Esophagus muscularis mucosa (tissue), 4 donors: ENCODE measurements around the gene ATIC. TPM values are rescaled to one million over a fixed set of nuclear protein-coding genes. Genes with fewer than 3 reads are reported as not detected.

Experiments
- DNase-seq: peaks from one replicate; pipeline ENCODE4 v3.0.0-alpha.2; 2017; ENCODE audit errors: extremely low spot score
- H3K27ac ChIP-seq, 4 donors: fragments of 200-600 bp; sonication (generic); replicated peaks in 1 of 4; 1 replicate in 3 of 4; 2 replicates in 1 of 4; pipeline ENCODE4 v1.5.1; 2016 to 2019; ENCODE audit warnings: mild to moderate bottlenecking in 1 of 4
- H3K27me3 ChIP-seq, 4 donors: fragments of 200-600 bp; sonication (generic); one replicate each; pipeline versions ENCODE4 v1.5.1 to v1.6.0; 2016 to 2019
- H3K36me3 ChIP-seq, 4 donors: fragments of 200-600 bp; sonication (generic); one replicate each; pipeline ENCODE4 v1.5.1; 2016 to 2019
- H3K4me1 ChIP-seq, 4 donors: fragments of 200-600 bp; sonication (generic); one replicate each; pipeline ENCODE4 v1.5.1; 2016 to 2019
- H3K4me3 ChIP-seq, 4 donors: fragments of 200-600 bp; sonication (generic); 1 replicate in 2 of 4; 2 replicates in 2 of 4; pipeline ENCODE4 v1.5.1; 2016 to 2019; ENCODE audit warnings: mild to moderate bottlenecking in 4 of 4, moderate library complexity in 1 of 4
- H3K9me3 ChIP-seq, 4 donors: fragments of 200-600 bp; sonication (generic); 1 replicate in 3 of 4; 2 replicates in 1 of 4; pipeline ENCODE4 v1.5.1; 2016 to 2019
- CTCF ChIP-seq, 3 experiments: fragments of 200-600 bp in 2 of 3; fragments of 450-650 bp in 1 of 3; sonication (generic) in 2 of 3; IDR thresholded peaks; one replicate each; pipeline ENCODE4 v1.5.1; 2017 to 2019; ENCODE audit warnings: antibody characterized with exemption in 3 of 3, mild to moderate bottlenecking in 2 of 3, moderate library complexity in 1 of 3
- EP300 ChIP-seq: sonication (generic); formaldehyde crosslinking; IDR thresholded peaks from one replicate; pipeline ENCODE4 v1.6.1; 2017; ENCODE audit warnings: antibody characterized with exemption
- POLR2A ChIP-seq: fragments of 450-650 bp; IDR thresholded peaks from one replicate; pipeline ENCODE4 v1.6.1; 2017; ENCODE audit warnings: antibody characterized with exemption, moderate library complexity, mild to moderate bottlenecking, low read depth
- POLR2AphosphoS5 ChIP-seq, 2 donors: sonication (generic); formaldehyde crosslinking; IDR thresholded peaks; one replicate each; pipeline ENCODE4 v1.6.1; 2017; ENCODE audit warnings: antibody characterized with exemption in 2 of 2
- WGBS: methylation state at CpG from one replicate; pipeline ENCODE4 v1.1.5; 2018; 5-methylcytosine and 5-hydroxymethylcytosine counted together
- intact Hi-C: fragments of 100-400 bp; cut with DNase I; formaldehyde crosslinking; loops from one replicate; pipeline ENCODE4 v1.15.1; 2023
- total RNA-seq, 4 donors: library from RNA; depleted of rRNA; stranded (reverse); fragments of >200 nt; gene quantifications; one replicate each; pipeline versions ENCODE4 v1.1.0 to v1.2.1, GENCODE V29; 2016

Gene ATIC
- total RNA-seq, 4 donors from 2014 or later = 29.1 to 50.8 (median 34.4) TPM

GRCh38 chr2:215368493-215368809, 56.6 kb downstream of the ATIC start:
- Histone ChIP-seq H3K4me3 (no peak overlapping the region), H3K9me3 (no peaks in the 10 kb centered on the region), H3K36me3 (peaks cover 64 to 100% (median 83%) of the 10 kb centered on the region in 4 donors), H3K27me3 (no peaks in the 10 kb centered on the region), H3K27ac (peak overlapping the region in 1 of 4 donors; percentile 41), H3K4me1 (peaks cover 0 to 30% (median 14%) of the 10 kb centered on the region in 4 donors)
- intact Hi-C loops = no loop called here
- DNase-seq = no peak
- no peak for TF ChIP-seq CTCF (IDR thresholded peaks at IDR 0.05)

- no peaks in the 10 kb centered on the region for H3K9me3 ChIP-seq
- peaks cover 0 to 25% (median 13%) of the 10 kb centered on the region in 4 donors for H3K4me1 ChIP-seq
- no peak overlapping the region for H3K4me3 ChIP-seq
- H3K27ac ChIP-seq = peak overlapping the region in 2 of 4 donors; percentile 30 to 55
- intact Hi-C loops = no loop called here
- no peaks in the 10 kb centered on the region for H3K27me3 ChIP-seq
- no peak for TF ChIP-seq POLR2A
- TF ChIP-seq POLR2AphosphoS5 (IDR thresholded peaks at IDR 0.05) = no peak
- TF ChIP-seq CTCF (IDR thresholded peaks at IDR 0.05) = no peak
- no peak for TF ChIP-seq EP300
- WGBS = 78% methylated on average over 3 of the region's 3 CpGs
- no peak for DNase-seq
- peaks cover 64 to 100% (median 81%) of the 10 kb centered on the region in 4 donors for H3K36me3 ChIP-seq
These were observed 57.4 kb downstream of the ATIC start for GRCh38 chr2:215369181-215369760.

- peaks cover 64 to 100% (median 81%) of the 10 kb centered on the region in 4 donors for H3K36me3 ChIP-seq
- H3K4me3 ChIP-seq = no peak overlapping the region
- intact Hi-C loops = no loop called here
- H3K27ac ChIP-seq = peak overlapping the region; percentile 29 to 58 (median 52)
- peak; percentile 39 for DNase-seq
- TF ChIP-seq POLR2A (no peak), POLR2AphosphoS5 (IDR thresholded peaks at IDR 0.05) (no peak), EP300 (no peak), CTCF (IDR thresholded peaks at IDR 0.05) (no peak)
- H3K9me3 ChIP-seq = no peaks in the 10 kb centered on the region
- 72% methylated on average over 14 of the region's 14 CpGs for WGBS
- H3K27me3 ChIP-seq = no peaks in the 10 kb centered on the region
- H3K4me1 ChIP-seq = peaks cover 0 to 19% (median 10%) of the 10 kb centered on the region in 4 donors
These were observed 58.5 kb downstream of the ATIC start for GRCh38 chr2:215370112-215370965.

- Histone ChIP-seq H3K27ac (peak overlapping the region; percentile 36 to 58 (median 52)), H3K27me3 (no peaks in the 10 kb centered on the region), H3K36me3 (peaks cover 80 to 100% (median 86%) of the 10 kb centered on the region in 4 donors), H3K4me1 (peaks cover 0 to 19% (median 10%) of the 10 kb centered on the region in 4 donors), H3K4me3 (no peak overlapping the region), H3K9me3 (no peaks in the 10 kb centered on the region)
- intact Hi-C loops = no loop called here
- WGBS = 82% methylated on average over 14 of the region's 14 CpGs
- TF ChIP-seq CTCF (IDR thresholded peaks at IDR 0.05) (no peak), POLR2AphosphoS5 (IDR thresholded peaks at IDR 0.05) (peak; percentile 7 to 28)
- DNase-seq = peak; percentile 74
These were observed 60.3 kb downstream of the ATIC start for GRCh38 chr2:215371915-215372897.
